ENCODE data around the gene KCNIP4.

DNA sequence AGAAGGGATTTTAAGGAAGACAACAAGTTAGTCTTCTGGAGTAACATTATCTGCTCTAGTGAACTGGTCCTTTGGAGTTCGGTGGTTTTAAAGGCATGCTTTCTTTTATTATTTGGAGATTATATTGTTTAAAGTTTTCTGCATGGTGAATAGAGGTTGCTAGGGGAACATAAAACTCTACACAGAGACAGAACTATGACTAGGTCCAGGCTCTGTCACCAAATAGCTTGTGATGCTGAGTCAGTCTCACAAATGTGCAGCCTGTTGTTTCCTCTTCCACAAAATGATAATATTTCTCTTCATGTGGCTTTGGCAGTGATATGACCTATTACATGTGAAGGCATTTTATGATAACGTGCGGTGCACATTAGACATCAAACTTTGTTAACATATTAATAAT lies 1115.7 kb downstream of the KCNIP4 start:
- TF ChIP-seq, protein P1, sequence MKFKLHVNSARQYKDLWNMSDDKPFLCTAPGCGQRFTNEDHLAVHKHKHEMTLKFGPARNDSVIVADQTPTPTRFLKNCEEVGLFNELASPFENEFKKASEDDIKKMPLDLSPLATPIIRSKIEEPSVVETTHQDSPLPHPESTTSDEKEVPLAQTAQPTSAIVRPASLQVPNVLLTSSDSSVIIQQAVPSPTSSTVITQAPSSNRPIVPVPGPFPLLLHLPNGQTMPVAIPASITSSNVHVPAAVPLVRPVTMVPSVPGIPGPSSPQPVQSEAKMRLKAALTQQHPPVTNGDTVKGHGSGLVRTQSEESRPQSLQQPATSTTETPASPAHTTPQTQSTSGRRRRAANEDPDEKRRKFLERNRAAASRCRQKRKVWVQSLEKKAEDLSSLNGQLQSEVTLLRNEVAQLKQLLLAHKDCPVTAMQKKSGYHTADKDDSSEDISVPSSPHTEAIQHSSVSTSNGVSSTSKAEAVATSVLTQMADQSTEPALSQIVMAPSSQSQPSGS (IDR thresholded peaks at IDR 0.05; ENCODE audit: low read length), result no peak
- TF ChIP-seq BRCA1 (IDR thresholded peaks at IDR 0.05; ENCODE audit: low read depth, low read length), result no peak
- TF ChIP-seq SIN3A (conservative IDR thresholded peaks at IDR 0.05 in 1 of 2, IDR thresholded peaks at IDR 0.05 in 1 of 2; ENCODE audit: low read depth in 1 of 2, low read length in 2 of 2), result no peak
- TF ChIP-seq, protein P2, sequence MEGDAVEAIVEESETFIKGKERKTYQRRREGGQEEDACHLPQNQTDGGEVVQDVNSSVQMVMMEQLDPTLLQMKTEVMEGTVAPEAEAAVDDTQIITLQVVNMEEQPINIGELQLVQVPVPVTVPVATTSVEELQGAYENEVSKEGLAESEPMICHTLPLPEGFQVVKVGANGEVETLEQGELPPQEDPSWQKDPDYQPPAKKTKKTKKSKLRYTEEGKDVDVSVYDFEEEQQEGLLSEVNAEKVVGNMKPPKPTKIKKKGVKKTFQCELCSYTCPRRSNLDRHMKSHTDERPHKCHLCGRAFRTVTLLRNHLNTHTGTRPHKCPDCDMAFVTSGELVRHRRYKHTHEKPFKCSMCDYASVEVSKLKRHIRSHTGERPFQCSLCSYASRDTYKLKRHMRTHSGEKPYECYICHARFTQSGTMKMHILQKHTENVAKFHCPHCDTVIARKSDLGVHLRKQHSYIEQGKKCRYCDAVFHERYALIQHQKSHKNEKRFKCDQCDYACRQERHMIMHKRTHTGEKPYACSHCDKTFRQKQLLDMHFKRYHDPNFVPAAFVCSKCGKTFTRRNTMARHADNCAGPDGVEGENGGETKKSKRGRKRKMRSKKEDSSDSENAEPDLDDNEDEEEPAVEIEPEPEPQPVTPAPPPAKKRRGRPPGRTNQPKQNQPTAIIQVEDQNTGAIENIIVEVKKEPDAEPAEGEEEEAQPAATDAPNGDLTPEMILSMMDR (IDR thresholded peaks at IDR 0.05; ENCODE audit: control extremely low read depth in 1 of 3, insufficient read depth in 1 of 3, low read depth in 1 of 3, low read length in 3 of 3), result no peak
- TF ChIP-seq CEBPB (IDR thresholded peaks at IDR 0.05; ENCODE audit: low read depth, low read length), result no peak
- TF ChIP-seq YY1 (IDR thresholded peaks at IDR 0.05; ENCODE audit: low read depth, low read length), result no peak
- TF ChIP-seq POLR2AphosphoS5 (IDR thresholded peaks at IDR 0.05; ENCODE audit: low read depth, low read length), result no peak
- TF ChIP-seq CHD1 (IDR thresholded peaks at IDR 0.05; ENCODE audit: low read depth, low read length), result no peak
- no peak for TF ChIP-seq RNF2 (IDR thresholded peaks at IDR 0.05; ENCODE audit: borderline replicate concordance, low read depth, low read length, missing control alignments, poor library complexity, severe bottlenecking)
- TF ChIP-seq EP300 (IDR thresholded peaks at IDR 0.05; ENCODE audit: borderline replicate concordance in 1 of 2, low read depth in 2 of 2, low read length in 2 of 2), result no peak

Data from H1 (cell line).